ENCODE data around the gene MYLIP.
"Not testable (repeated sequence)": the region's sequence is repeated elsewhere in the genome, so short reads cannot be mapped to it uniquely, and the experiment has no call there.

MYLIP gene

GRCh38 chr6:16174416-16175078 is 45.7 kb downstream of the MYLIP start:
- DNase-seq (ENCODE audit: low read depth in 2 of 2) = no peak

GRCh38 chr6:16176600-16176999 is 47.7 kb downstream of the MYLIP start:
- DNase-seq (ENCODE audit: low read depth in 2 of 2) = not testable (repeated sequence)

GRCh38 chr6:16177881-16178280 is 49.0 kb downstream of the MYLIP start:
- DNase-seq (ENCODE audit: low read depth in 2 of 2) = no peak

GRCh38 chr6:16178351-16178750 is 49.5 kb downstream of the MYLIP start:
- no peak for DNase-seq (ENCODE audit: low read depth in 2 of 2)

- DNase-seq (ENCODE audit: low read depth in 2 of 2) = no peak
Observed at GRCh38 chr6:16179063-16179462, 50.2 kb downstream of the MYLIP start.

GRCh38 chr6:16179970-16180431 is 51.1 kb downstream of the MYLIP start:
- no peak for DNase-seq (ENCODE audit: low read depth in 2 of 2)

GRCh38 chr6:16180696-16181438 is 52.0 kb downstream of the MYLIP start:
- DNase-seq (ENCODE audit: low read depth in 2 of 2) = no peak

- DNase-seq (ENCODE audit: low read depth in 2 of 2) = no peak
Observed at GRCh38 chr6:16181439-16182297, 52.8 kb downstream of the MYLIP start.

GRCh38 chr6:16183187-16183664 is 54.3 kb downstream of the MYLIP start:
- peak in 1 of 2 experiments; percentile 24 for DNase-seq (ENCODE audit: low read depth in 2 of 2)

GRCh38 chr6:16184129-16184528 is 55.2 kb downstream of the MYLIP start:
- no peak for DNase-seq (ENCODE audit: low read depth in 2 of 2)

GRCh38 chr6:16184551-16184950 is 55.7 kb downstream of the MYLIP start:
- DNase-seq (ENCODE audit: low read depth in 2 of 2) = no peak

GRCh38 chr6:16187176-16187575 is 58.3 kb downstream of the MYLIP start:
- DNase-seq (ENCODE audit: low read depth in 2 of 2) = no peak

- no peak for DNase-seq (ENCODE audit: low read depth in 2 of 2)
Observed at GRCh38 chr6:16190214-16190613, 61.3 kb downstream of the MYLIP start.

- no peak for DNase-seq (ENCODE audit: low read depth in 2 of 2)
Observed at GRCh38 chr6:16196260-16196983, 67.5 kb downstream of the MYLIP start.

GRCh38 chr6:16196984-16197546 is 68.2 kb downstream of the MYLIP start:
- no peak for DNase-seq (ENCODE audit: low read depth in 2 of 2)

Data from fibroblast of skin of left biceps (primary cell).